HCEC 1CT (cell line): Measurements from ENCODE around the gene PLA2G6.

Experiments used
- DNase-seq: peaks from one replicate; pipeline ENCODE4 v3.0.0-alpha.2; 2017

Gene PLA2G6

DNA sequence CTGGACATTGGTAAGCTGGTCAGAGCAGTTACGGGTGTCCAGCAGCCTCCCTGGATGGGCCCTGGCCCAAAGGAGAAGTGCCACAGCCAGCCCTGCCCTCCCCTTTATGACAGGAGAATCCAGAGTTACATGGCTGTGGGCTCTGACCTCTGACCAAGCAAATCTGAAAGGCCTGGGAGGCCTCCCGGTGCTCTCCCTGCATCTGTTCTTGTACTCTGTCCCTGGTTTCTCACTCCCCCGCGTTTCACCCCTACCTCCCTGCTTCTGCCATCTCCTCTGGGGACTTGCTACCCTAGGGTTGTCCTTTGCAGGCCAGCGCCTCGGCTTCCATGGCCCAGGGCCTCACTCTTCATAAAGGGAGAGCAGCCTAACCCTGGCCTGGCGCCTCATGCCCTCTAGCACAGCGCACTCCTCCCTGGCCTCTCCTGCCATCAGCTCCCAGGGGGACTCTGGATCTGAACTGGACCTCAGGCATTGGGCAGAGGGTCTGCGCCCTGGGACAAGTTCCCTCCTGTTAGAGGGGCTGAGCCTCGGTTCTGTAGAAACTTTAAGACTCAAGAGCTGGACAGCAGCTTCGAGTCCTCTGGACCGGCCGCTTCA, 113.8 kb downstream of the PLA2G6 start:
- DNase-seq = no peak

DNA sequence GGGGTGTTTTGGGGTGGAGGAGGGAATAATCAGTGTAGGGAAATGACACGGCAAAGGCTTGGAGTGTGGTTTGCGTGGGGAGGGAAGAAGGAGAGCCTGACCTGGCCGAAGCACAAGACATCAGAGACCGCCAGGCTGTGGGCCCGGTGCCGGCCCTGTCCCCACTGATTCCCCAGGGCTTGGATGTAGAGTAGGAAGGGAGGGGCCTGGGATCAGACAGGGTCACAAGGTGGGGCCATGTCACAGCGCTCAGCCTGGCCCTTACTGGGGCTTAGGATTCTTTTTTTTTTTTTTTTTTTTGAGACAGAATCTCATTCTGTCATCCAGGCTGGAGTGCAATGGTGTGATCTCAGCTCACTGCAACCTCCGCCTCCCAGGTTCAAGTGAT, 114.6 kb downstream of the PLA2G6 start:
- no peak for DNase-seq

DNA sequence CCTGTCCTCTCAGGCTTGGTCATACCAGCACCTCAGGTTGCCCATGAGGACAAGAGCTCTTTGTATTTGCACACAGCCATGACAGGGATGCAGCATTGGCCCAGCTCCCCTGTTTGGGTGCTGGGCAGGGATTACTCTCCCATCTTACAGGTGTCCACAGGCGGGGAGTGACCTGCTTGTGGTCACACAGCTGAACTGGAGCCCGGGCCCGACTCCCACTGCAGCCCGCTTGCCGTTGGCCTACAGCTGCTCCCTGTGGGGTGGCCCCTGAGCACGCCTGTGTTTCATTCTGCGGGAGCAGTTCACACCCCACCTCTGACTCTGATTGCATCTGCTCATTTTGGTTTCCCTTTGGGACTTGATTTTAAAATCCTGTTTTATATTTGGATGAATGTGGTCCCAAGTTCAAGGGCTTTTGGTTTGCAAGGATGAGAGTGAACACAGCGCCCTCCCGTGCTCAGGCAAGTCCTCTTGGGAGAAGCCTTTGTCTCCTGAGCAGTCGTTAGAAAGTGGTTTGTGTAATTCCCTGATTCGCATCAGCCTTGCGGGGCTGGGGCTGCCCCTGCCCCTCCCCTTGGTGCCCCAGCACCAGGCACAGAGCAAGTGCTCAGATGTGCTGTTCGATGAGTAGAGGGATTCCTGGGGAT, 115.1 kb downstream of the PLA2G6 start:
- no peak for DNase-seq

DNA sequence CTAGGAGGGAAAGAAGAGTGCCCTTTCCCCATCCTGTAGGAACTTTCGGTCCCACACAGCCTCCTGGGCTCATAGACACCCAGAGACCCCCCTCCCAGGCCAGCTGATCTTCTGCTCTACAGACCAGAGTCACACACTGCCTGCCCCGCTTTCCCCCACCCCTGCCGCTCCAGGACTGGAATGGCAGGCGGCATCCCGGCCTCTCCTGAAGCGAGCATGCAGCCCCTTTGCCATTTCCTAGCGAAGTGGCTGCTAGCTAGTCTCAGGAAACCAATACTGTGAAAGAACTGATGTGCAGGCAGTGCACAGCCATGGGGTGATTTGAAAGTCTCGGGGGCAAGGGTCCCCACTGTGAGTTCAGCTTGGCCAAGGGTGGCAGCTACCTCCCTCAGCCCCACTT, 116.1 kb downstream of the PLA2G6 start:
- no peak for DNase-seq

DNA sequence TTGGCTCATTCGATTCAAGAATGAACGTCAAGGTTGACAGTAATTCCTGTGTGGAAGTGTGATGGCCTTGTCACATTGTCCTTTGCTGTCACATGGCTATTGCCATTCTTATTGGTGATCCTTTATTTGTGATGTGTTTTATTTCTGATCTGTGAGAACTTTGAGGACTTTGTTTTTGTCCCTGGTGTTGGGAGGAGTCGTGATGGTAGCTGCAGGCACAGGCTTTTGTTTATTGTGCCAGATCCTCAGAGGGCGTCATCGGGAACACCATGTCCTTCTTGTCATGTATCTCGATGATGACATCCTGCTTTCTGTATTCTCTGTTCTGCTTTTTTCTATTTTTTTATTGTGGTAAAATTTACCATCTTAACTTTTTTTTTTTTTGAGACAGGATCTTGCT, 118.8 kb downstream of the PLA2G6 start:
- no peak for DNase-seq
